ENCODE results near the gene STX7.

Gene STX7

GRCh38 chr6:132476688-132477087 lies 36.2 kb downstream of the STX7 start:
- DNase-seq: no peak

GRCh38 chr6:132475925-132476324 lies 37.0 kb downstream of the STX7 start:
- DNase-seq: no peak

- no peak for DNase-seq
Measured at GRCh38 chr6:132471787-132472186, 41.1 kb downstream of the STX7 start.

- no peak for DNase-seq
Measured at GRCh38 chr6:132466952-132467351, 46.0 kb downstream of the STX7 start.

GRCh38 chr6:132465530-132466485 lies 47.1 kb downstream of the STX7 start:
- DNase-seq: peak in 2 of 4 experiments; percentile 17 to 20

- no peak for DNase-seq
Measured at GRCh38 chr6:132464538-132465256, 48.2 kb downstream of the STX7 start.

- no peak for DNase-seq
Measured at GRCh38 chr6:132461958-132462357, 51.0 kb downstream of the STX7 start.

- DNase-seq: peak in 1 of 4 experiments; percentile 15
Measured at GRCh38 chr6:132459605-132459952, 53.3 kb downstream of the STX7 start.

GRCh38 chr6:132458887-132459604 lies 53.9 kb downstream of the STX7 start:
- no peak for DNase-seq

GRCh38 chr6:132456700-132457143 lies 56.2 kb downstream of the STX7 start:
- peak; percentile 21 to 71 (median 70) for DNase-seq

- no peak for DNase-seq
Measured at GRCh38 chr6:132446855-132447241, 66.1 kb downstream of the STX7 start.

- no peak for DNase-seq
Measured at GRCh38 chr6:132446141-132446854, 66.6 kb downstream of the STX7 start.

GRCh38 chr6:132445201-132445951 lies 67.5 kb downstream of the STX7 start:
- no peak for DNase-seq

- no peak for DNase-seq
Measured at GRCh38 chr6:132443206-132443605, 69.7 kb downstream of the STX7 start.

GRCh38 chr6:132430110-132430509 lies 82.8 kb downstream of the STX7 start:
- no peak for DNase-seq

GRCh38 chr6:132425176-132425575 lies 87.7 kb downstream of the STX7 start:
- DNase-seq: no peak

- no peak for DNase-seq
Measured at GRCh38 chr6:132423839-132424238, 89.1 kb downstream of the STX7 start.

GRCh38 chr6:132418235-132418965 lies 94.5 kb downstream of the STX7 start:
- DNase-seq: no peak

GRCh38 chr6:132414761-132415160 lies 98.2 kb downstream of the STX7 start:
- DNase-seq: no peak

- DNase-seq: no peak
Measured at GRCh38 chr6:132414322-132414721, 98.6 kb downstream of the STX7 start.

- no peak for DNase-seq
Measured at GRCh38 chr6:132413499-132413802, 99.5 kb downstream of the STX7 start.

Data from suppressor macrophage (primary cell).